Nephron progenitor cell (in vitro differentiated cells): ENCODE results near the gene GPX8.

Experiments
- DNase-seq: peaks from one replicate; pipeline ENCODE4 v3.0.0; 2021
- H3K27ac Mint-ChIP-seq: 2 replicates; pipeline ENCODE4 v1.8.0; 2021; ENCODE audit warnings: mild to moderate bottlenecking, moderate library complexity, mixed read lengths
- H3K27me3 Mint-ChIP-seq: 2 replicates; pipeline ENCODE4 v1.8.0; 2021; ENCODE audit warnings: mild to moderate bottlenecking, low read depth, mixed read lengths; ENCODE audit not compliant: poor library complexity
- H3K36me3 Mint-ChIP-seq: 2 replicates; pipeline ENCODE4 v1.8.0; 2021; ENCODE audit warnings: low read depth, mixed read lengths
- H3K4me1 Mint-ChIP-seq: 2 replicates; pipeline ENCODE4 v1.8.0; 2021; ENCODE audit warnings: mixed read lengths
- H3K4me3 Mint-ChIP-seq: 2 replicates; pipeline ENCODE4 v1.8.0; 2021; ENCODE audit warnings: mild to moderate bottlenecking, moderate library complexity, mixed read lengths
- H3K9me3 Mint-ChIP-seq: 2 replicates; pipeline ENCODE4 v1.8.0; 2021; ENCODE audit warnings: mild to moderate bottlenecking, moderate library complexity, mixed read lengths
- CTCF ChIP-seq: fragments of 200-600 bp; sonication (generic); IDR thresholded peaks from 2 replicates; pipeline ENCODE4 v1.5.0; 2021; ENCODE audit warnings: antibody characterized with exemption

GPX8 gene

GRCh38 chr5:55159763-55160492 is at the start of gene GPX8:
Gene GPX8, plus strand, starts transcription at chr5:55160171. Its CDS starts 22 bp downstream, at chr5:55160193.
- peaks cover 21% of the 10 kb centered on the region for H3K36me3 Mint-ChIP-seq
- H3K9me3 Mint-ChIP-seq = peaks cover 8% of the 10 kb centered on the region
- H3K4me3 Mint-ChIP-seq = peak within 1 kb of the TSS; percentile 93
- peak; percentile 46 for TF ChIP-seq CTCF
- H3K27me3 Mint-ChIP-seq = peaks cover 16% of the 10 kb centered on the region
- H3K4me1 Mint-ChIP-seq = peaks cover 16% of the 10 kb centered on the region
- H3K27ac Mint-ChIP-seq = peak within 1 kb of the TSS; percentile 95
- DNase-seq = peak; percentile 40

GRCh38 chr5:55110217-55110616 is 49.8 kb upstream of the GPX8 start:
- Mint-ChIP-seq H3K4me3 (no peak overlapping the region), H3K9me3 (no peaks in the 10 kb centered on the region), H3K27ac (no peak overlapping the region), H3K4me1 (no peaks in the 10 kb centered on the region), H3K27me3 (peaks cover 4% of the 10 kb centered on the region), H3K36me3 (no peaks in the 10 kb centered on the region)
- no peak for TF ChIP-seq CTCF
- DNase-seq = no peak

GRCh38 chr5:55113327-55113726 is 46.6 kb upstream of the GPX8 start:
- H3K27ac Mint-ChIP-seq = no peak overlapping the region
- TF ChIP-seq CTCF = no peak
- no peak overlapping the region for H3K4me3 Mint-ChIP-seq
- H3K27me3 Mint-ChIP-seq = peaks cover 4% of the 10 kb centered on the region
- no peaks in the 10 kb centered on the region for H3K4me1 Mint-ChIP-seq
- no peaks in the 10 kb centered on the region for H3K36me3 Mint-ChIP-seq
- no peak for DNase-seq
- no peaks in the 10 kb centered on the region for H3K9me3 Mint-ChIP-seq

- H3K27ac Mint-ChIP-seq = no peak overlapping the region
- TF ChIP-seq CTCF = no peak
- no peaks in the 10 kb centered on the region for H3K36me3 Mint-ChIP-seq
- no peaks in the 10 kb centered on the region for H3K4me1 Mint-ChIP-seq
- no peak for DNase-seq
- H3K27me3 Mint-ChIP-seq = peaks cover 4% of the 10 kb centered on the region
- H3K4me3 Mint-ChIP-seq = no peak overlapping the region
- no peaks in the 10 kb centered on the region for H3K9me3 Mint-ChIP-seq
Measured at GRCh38 chr5:55114061-55114460, 45.9 kb upstream of the GPX8 start.

GRCh38 chr5:55123365-55123764 is 36.6 kb upstream of the GPX8 start:
- no peak for DNase-seq
- TF ChIP-seq CTCF = no peak
- Mint-ChIP-seq H3K36me3 (no peaks in the 10 kb centered on the region), H3K4me3 (no peak overlapping the region), H3K4me1 (no peaks in the 10 kb centered on the region), H3K9me3 (no peaks in the 10 kb centered on the region), H3K27me3 (peaks cover 11% of the 10 kb centered on the region), H3K27ac (no peak overlapping the region)
